Subcutaneous abdominal adipose tissue (tissue), 5 donors: ENCODE data around the gene SEC14L3.
A peak's percentile ranks its signal among the peaks of the same experiment; 100 is the strongest.

ENCODE experiments used
- H3K27ac ChIP-seq: one replicate; pipeline ENCODE4 v1.7.0; 2013; ENCODE audit warnings: low read depth, mild to moderate bottlenecking, inconsistent platforms, low read length, moderate library complexity
- H3K27me3 ChIP-seq, 5 donors: one replicate each; pipeline ENCODE4 v1.7.0; 2013; ENCODE audit warnings: low read length in 5 of 5, inconsistent platforms in 1 of 5; ENCODE audit not compliant: control insufficient read depth in 5 of 5, insufficient read depth in 4 of 5
- H3K36me3 ChIP-seq, 5 donors: one replicate each; pipeline ENCODE4 v1.7.0; 2013; ENCODE audit warnings: low read length in 5 of 5; ENCODE audit not compliant: control insufficient read depth in 5 of 5, insufficient read depth in 5 of 5
- H3K4me1 ChIP-seq, 5 donors: one replicate each; pipeline ENCODE4 v1.7.0; 2013; ENCODE audit warnings: low read length in 5 of 5, mild to moderate bottlenecking in 3 of 5, moderate library complexity in 1 of 5; ENCODE audit not compliant: control insufficient read depth in 5 of 5, insufficient read depth in 5 of 5
- H3K4me3 ChIP-seq, 5 donors: one replicate each; pipeline ENCODE4 v1.7.0; 2013; ENCODE audit warnings: low read length in 5 of 5, low read depth in 1 of 5
- H3K9ac ChIP-seq, 5 donors: one replicate each; pipeline ENCODE4 v1.7.0; 2013; ENCODE audit warnings: low read length in 5 of 5, mild to moderate bottlenecking in 4 of 5, moderate library complexity in 3 of 5
- H3K9me3 ChIP-seq, 5 donors: one replicate each; pipeline ENCODE4 v1.7.0; 2013; ENCODE audit warnings: low read length in 5 of 5; ENCODE audit not compliant: control insufficient read depth in 5 of 5
- donor health status: healthy.
- donor health status: healthy.
- donor health status: healthy.
- donor health status: healthy.
- donor health status: healthy.

SEC14L3 gene

GRCh38 chr22:30435674-30436126, 36.1 kb downstream of the SEC14L3 start:
- Histone ChIP-seq H3K4me1 (peaks cover 0 to 10% (median 0%) of the 10 kb centered on the region in 5 donors), H3K36me3 (no peaks in the 10 kb centered on the region), H3K4me3 (peak overlapping the region in 1 of 5 donors; percentile 6), H3K27ac (peak overlapping the region; percentile 3), H3K9ac (no peak overlapping the region), H3K9me3 (peaks cover 0 to 12% (median 0%) of the 10 kb centered on the region in 5 donors), H3K27me3 (peaks cover 0 to 10% (median 7%) of the 10 kb centered on the region in 5 donors)

- no peak overlapping the region for H3K4me3 ChIP-seq
- H3K9ac ChIP-seq: no peak overlapping the region
- no peaks in the 10 kb centered on the region for H3K36me3 ChIP-seq
- peaks cover 0 to 12% (median 0%) of the 10 kb centered on the region in 5 donors for H3K9me3 ChIP-seq
- peaks cover 0 to 10% (median 0%) of the 10 kb centered on the region in 5 donors for H3K4me1 ChIP-seq
- no peak overlapping the region for H3K27ac ChIP-seq
- peaks cover 0 to 5% (median 1%) of the 10 kb centered on the region in 5 donors for H3K27me3 ChIP-seq
Observed at GRCh38 chr22:30434843-30435242, 37.0 kb downstream of the SEC14L3 start.

- H3K4me3 ChIP-seq: no peak overlapping the region
- no peak overlapping the region for H3K27ac ChIP-seq
- peaks cover 0 to 12% (median 0%) of the 10 kb centered on the region in 5 donors for H3K9me3 ChIP-seq
- H3K9ac ChIP-seq: no peak overlapping the region
- peaks cover 0 to 3% (median 0%) of the 10 kb centered on the region in 5 donors for H3K27me3 ChIP-seq
- peaks cover 0 to under 1% (median 0%) of the 10 kb centered on the region in 5 donors for H3K36me3 ChIP-seq
- peaks cover 0 to 10% (median 0%) of the 10 kb centered on the region in 5 donors for H3K4me1 ChIP-seq
Observed at GRCh38 chr22:30433773-30434172, 38.0 kb downstream of the SEC14L3 start.

GRCh38 chr22:30433227-30433626, 38.6 kb downstream of the SEC14L3 start:
- H3K27ac ChIP-seq: no peak overlapping the region
- peaks cover 0 to 6% (median 0%) of the 10 kb centered on the region in 5 donors for H3K36me3 ChIP-seq
- no peak overlapping the region for H3K4me3 ChIP-seq
- H3K4me1 ChIP-seq: peaks cover 0 to 10% (median 0%) of the 10 kb centered on the region in 5 donors
- no peak overlapping the region for H3K9ac ChIP-seq
- no peaks in the 10 kb centered on the region for H3K27me3 ChIP-seq
- H3K9me3 ChIP-seq: peaks cover 0 to 12% (median 0%) of the 10 kb centered on the region in 5 donors

GRCh38 chr22:30432520-30432919, 39.3 kb downstream of the SEC14L3 start:
- peaks cover 0 to 12% (median 0%) of the 10 kb centered on the region in 5 donors for H3K9me3 ChIP-seq
- H3K36me3 ChIP-seq: peaks cover 0 to 7% (median 0%) of the 10 kb centered on the region in 5 donors
- no peak overlapping the region for H3K4me3 ChIP-seq
- no peak overlapping the region for H3K9ac ChIP-seq
- H3K4me1 ChIP-seq: peaks cover 0 to 10% (median 0%) of the 10 kb centered on the region in 5 donors
- H3K27ac ChIP-seq: no peak overlapping the region
- no peaks in the 10 kb centered on the region for H3K27me3 ChIP-seq

- H3K27me3 ChIP-seq: no peaks in the 10 kb centered on the region
- H3K27ac ChIP-seq: no peak overlapping the region
- H3K4me3 ChIP-seq: no peak overlapping the region
- H3K4me1 ChIP-seq: peaks cover 0 to 10% (median 0%) of the 10 kb centered on the region in 5 donors
- H3K9me3 ChIP-seq: peaks cover 0 to 13% (median 0%) of the 10 kb centered on the region in 5 donors
- H3K36me3 ChIP-seq: peaks cover 0 to 7% (median 0%) of the 10 kb centered on the region in 5 donors
- no peak overlapping the region for H3K9ac ChIP-seq
Observed at GRCh38 chr22:30432096-30432495, 39.7 kb downstream of the SEC14L3 start.

GRCh38 chr22:30430933-30431332, 40.9 kb downstream of the SEC14L3 start:
- peaks cover 0 to 20% (median 10%) of the 10 kb centered on the region in 5 donors for H3K4me1 ChIP-seq
- peaks cover 0 to 7% (median 0%) of the 10 kb centered on the region in 5 donors for H3K36me3 ChIP-seq
- H3K9ac ChIP-seq: no peak overlapping the region
- no peaks in the 10 kb centered on the region for H3K27me3 ChIP-seq
- H3K4me3 ChIP-seq: no peak overlapping the region
- H3K9me3 ChIP-seq: peaks cover 0 to 14% (median 0%) of the 10 kb centered on the region in 5 donors
- H3K27ac ChIP-seq: no peak overlapping the region

- Histone ChIP-seq H3K27me3 (no peaks in the 10 kb centered on the region), H3K4me1 (peaks cover 4 to 22% (median 21%) of the 10 kb centered on the region in 5 donors), H3K9ac (no peak overlapping the region), H3K36me3 (peaks cover 0 to 7% (median 0%) of the 10 kb centered on the region in 5 donors), H3K4me3 (no peak overlapping the region), H3K27ac (no peak overlapping the region), H3K9me3 (peaks cover 0 to 7% (median 0%) of the 10 kb centered on the region in 5 donors)
Observed at GRCh38 chr22:30429887-30430286, 41.9 kb downstream of the SEC14L3 start.

GRCh38 chr22:30427871-30428270, 43.9 kb downstream of the SEC14L3 start:
- peaks cover 0 to 7% (median 0%) of the 10 kb centered on the region in 5 donors for H3K9me3 ChIP-seq
- no peak overlapping the region for H3K9ac ChIP-seq
- H3K4me1 ChIP-seq: peaks cover 14 to 38% (median 38%) of the 10 kb centered on the region in 5 donors
- no peaks in the 10 kb centered on the region for H3K27me3 ChIP-seq
- H3K4me3 ChIP-seq: no peak overlapping the region
- peaks cover 0 to 7% (median 0%) of the 10 kb centered on the region in 5 donors for H3K36me3 ChIP-seq
- H3K27ac ChIP-seq: no peak overlapping the region
